WTC11 (cell line): ENCODE results near the gene ZNF487. TPM values are rescaled to one million over a fixed set of nuclear protein-coding genes. Genes with fewer than 3 reads are reported as not detected.

Experiments used
- ATAC-seq: fragments of 200-7000 bp; cut with Tn5 transposase; 2 replicates; pipeline ENCODE4 v1.10.0; 2021; ENCODE audit warnings: mild to moderate bottlenecking, moderate library complexity
- CTCF ChIA-PET: fragments of 300-600 bp; sonication (Branson Sonifier 250); formaldehyde crosslinking; loops from one replicate; lab custom pipeline; 2021; ENCODE audit warnings: antibody characterized with exemption; lab: Charles Lee
- POLR2A ChIA-PET: fragments of 350-600 bp; sonication (Branson Sonifier 250); formaldehyde crosslinking; loops from one replicate; lab custom pipeline; 2021; ENCODE audit warnings: antibody characterized with exemption; lab: Charles Lee
- DNase-seq: peaks from one replicate; pipeline ENCODE4 v3.0.0; 2021; ENCODE audit warnings: low spot score
- H3K27ac Mint-ChIP-seq: 2 replicates; pipeline ENCODE4 v1.8.0; 2021; ENCODE audit warnings: mixed read lengths
- H3K27me3 Mint-ChIP-seq: 2 replicates; pipeline ENCODE4 v1.8.0; 2021; ENCODE audit warnings: low read depth, mild to moderate bottlenecking, moderate library complexity, mixed read lengths
- H3K36me3 Mint-ChIP-seq: 2 replicates; pipeline ENCODE4 v1.8.0; 2021; ENCODE audit warnings: mixed read lengths
- H3K4me1 Mint-ChIP-seq: 2 replicates; pipeline ENCODE4 v1.8.0; 2022; ENCODE audit warnings: mixed read lengths
- H3K4me3 Mint-ChIP-seq: 2 replicates; pipeline ENCODE4 v1.8.0; 2021; ENCODE audit warnings: mild to moderate bottlenecking, moderate library complexity, mixed read lengths
- H3K9me3 Mint-ChIP-seq: 2 replicates; pipeline ENCODE4 v1.8.0; 2021; ENCODE audit warnings: mixed read lengths
- AR ChIP-seq: fragments of 250-450 bp; sonication (Bioruptor Pico); IDR thresholded peaks from 2 replicates; pipeline ENCODE4 v1.9.0; 2021; ENCODE audit warnings: mild to moderate bottlenecking
- ATF1 ChIP-seq: sonication (generic); formaldehyde crosslinking; IDR thresholded peaks from 2 replicates; pipeline ENCODE4 v1.8.1; 2023; ENCODE audit warnings: mild to moderate bottlenecking, moderate library complexity, missing genetic modification reagents
- ATF6 ChIP-seq: sonication (generic); formaldehyde crosslinking; IDR thresholded peaks from 2 replicates; pipeline ENCODE4 v1.8.1; 2023; ENCODE audit warnings: mild to moderate bottlenecking, missing genetic modification reagents
- CREM ChIP-seq: sonication (generic); formaldehyde crosslinking; IDR thresholded peaks from 2 replicates; pipeline ENCODE4 v1.8.1; 2022; ENCODE audit warnings: mild to moderate bottlenecking, missing genetic modification reagents, moderate library complexity
- E2F1 ChIP-seq: sonication (generic); formaldehyde crosslinking; IDR thresholded peaks from 2 replicates; pipeline ENCODE4 v1.8.0; 2022; ENCODE audit warnings: mild to moderate bottlenecking, missing genetic modification reagents
- ELF4 ChIP-seq: sonication (generic); formaldehyde crosslinking; IDR thresholded peaks from 2 replicates; pipeline ENCODE4 v1.8.1; 2022; ENCODE audit warnings: low read depth, mild to moderate bottlenecking, moderate library complexity, missing genetic modification reagents
- EMX1 ChIP-seq: fragments of 250-450 bp; sonication (Bioruptor Pico); IDR thresholded peaks from 2 replicates; pipeline ENCODE4 v1.8.0; 2021; ENCODE audit warnings: mild to moderate bottlenecking
- ERG ChIP-seq: fragments of 250-450 bp; sonication (Bioruptor Pico); IDR thresholded peaks from 2 replicates; pipeline ENCODE4 v1.8.0; 2021; ENCODE audit warnings: mild to moderate bottlenecking
- ETV6 ChIP-seq: sonication (generic); formaldehyde crosslinking; IDR thresholded peaks from 2 replicates; pipeline ENCODE4 v1.8.1; 2022; ENCODE audit warnings: mild to moderate bottlenecking, missing genetic modification reagents
- FOXP1 ChIP-seq: sonication (generic); formaldehyde crosslinking; IDR thresholded peaks from 2 replicates; pipeline ENCODE4 v1.8.0; 2022; ENCODE audit warnings: missing genetic modification reagents, mild to moderate bottlenecking, moderate library complexity, borderline replicate concordance
- GRHL2 ChIP-seq: fragments of 250-450 bp; sonication (Bioruptor Pico); IDR thresholded peaks from 2 replicates; pipeline ENCODE4 v1.8.0; 2022; ENCODE audit warnings: mild to moderate bottlenecking, moderate library complexity; ENCODE audit not compliant: insufficient replicate concordance, severe bottlenecking
- HMGA2 ChIP-seq: fragments of 250-450 bp; sonication (Bioruptor Pico); IDR thresholded peaks from 2 replicates; pipeline ENCODE4 v1.4.0; 2021; ENCODE audit warnings: mild to moderate bottlenecking, moderate library complexity
- NR2C2 ChIP-seq: sonication (generic); formaldehyde crosslinking; IDR thresholded peaks from 2 replicates; pipeline ENCODE4 v1.8.0; 2022; ENCODE audit warnings: mild to moderate bottlenecking, missing genetic modification reagents
- TEAD4 ChIP-seq: sonication (generic); formaldehyde crosslinking; IDR thresholded peaks from 2 replicates; pipeline ENCODE4 v1.8.0; 2022; ENCODE audit warnings: mild to moderate bottlenecking, missing genetic modification reagents
- TP53 ChIP-seq: sonication (generic); formaldehyde crosslinking; IDR thresholded peaks from 2 replicates; pipeline ENCODE4 v1.8.1; 2023; ENCODE audit warnings: mild to moderate bottlenecking, missing genetic modification reagents
- USF1 ChIP-seq: sonication (generic); formaldehyde crosslinking; IDR thresholded peaks from 2 replicates; pipeline ENCODE4 v1.8.0; 2022; ENCODE audit warnings: mild to moderate bottlenecking, missing genetic modification reagents
- ZNF263 ChIP-seq: sonication (generic); formaldehyde crosslinking; IDR thresholded peaks from 2 replicates; pipeline ENCODE4 v1.8.1; 2022; ENCODE audit warnings: low read depth, mild to moderate bottlenecking, moderate library complexity, missing genetic modification reagents
- ZNF281 ChIP-seq: sonication (generic); formaldehyde crosslinking; IDR thresholded peaks from 2 replicates; pipeline ENCODE4 v1.8.0; 2023; ENCODE audit warnings: mild to moderate bottlenecking, missing genetic modification reagents
- ZNF396 ChIP-seq: fragments of 250-450 bp; sonication (Bioruptor Pico); IDR thresholded peaks from 2 replicates; pipeline ENCODE4 v1.8.0; 2021; ENCODE audit warnings: mild to moderate bottlenecking, moderate library complexity, borderline replicate concordance
- total RNA-seq: library from RNA; stranded (reverse); gene quantifications from 3 replicates; pipeline ENCODE4 v1.2.3, GENCODE V29; 2021

Gene ZNF487
- total RNA-seq, 1 experiment from 2014 or later, result 2.3 TPM

- peak overlapping the region; percentile 88 for H3K4me3 Mint-ChIP-seq
- TF ChIP-seq E2F1 (CRISPR knock-in tag), result no peak
- no peak for TF ChIP-seq NR2C2 (CRISPR knock-in tag)
- TF ChIP-seq TEAD4 (CRISPR knock-in tag), result no peak
- no peak for TF ChIP-seq ERG (CRISPR knock-in tag)
- no peak for TF ChIP-seq TP53 (CRISPR knock-in tag)
- TF ChIP-seq ETV6 (CRISPR knock-in tag), result no peak
- no peak for TF ChIP-seq ATF6 (CRISPR knock-in tag)
- no peak for TF ChIP-seq ELF4 (CRISPR knock-in tag)
- no peak for TF ChIP-seq AR (CRISPR knock-in tag)
- no peak for TF ChIP-seq EMX1 (CRISPR knock-in tag)
- no peak for TF ChIP-seq ZNF281
- TF ChIP-seq ZNF263, result no peak
- no peak for TF ChIP-seq ZNF396 (CRISPR knock-in tag)
- TF ChIP-seq HMGA2, result no peak
- no peak for TF ChIP-seq FOXP1 (CRISPR knock-in tag)
- no peak for TF ChIP-seq GRHL2 (CRISPR knock-in tag)
- TF ChIP-seq USF1 (CRISPR knock-in tag), result no peak
- TF ChIP-seq ATF1 (CRISPR knock-in tag), result no peak
- no peak for TF ChIP-seq CREM (CRISPR knock-in tag)
- peaks cover 59% of the 10 kb centered on the region for H3K36me3 Mint-ChIP-seq
- ChIA-PET CTCF (no interaction called here), POLR2A (interaction anchor here (1.4 to 2.9 kb wide), 2 partner anchors 12 to 15 kb away, joined by 6 to 11 read pairs; partner anchors contain the start of gene HNRNPF)
- peaks cover 57% of the 10 kb centered on the region for H3K4me1 Mint-ChIP-seq
- H3K9me3 Mint-ChIP-seq, result no peaks in the 10 kb centered on the region
- ATAC-seq (no peak), DNase-seq (no peak)
- peak overlapping the region; percentile 93 for H3K27ac Mint-ChIP-seq
- H3K27me3 Mint-ChIP-seq, result no peaks in the 10 kb centered on the region
Observed at GRCh38 chr10:43394868-43395267, 42.0 kb upstream of the ZNF487 start.
